ENCODE results near the gene MYOC.
"Not testable (repeated sequence)": the region's sequence is repeated elsewhere in the genome, so short reads cannot be mapped to it uniquely, and the experiment has no call there.

The MYOC gene

DNA sequence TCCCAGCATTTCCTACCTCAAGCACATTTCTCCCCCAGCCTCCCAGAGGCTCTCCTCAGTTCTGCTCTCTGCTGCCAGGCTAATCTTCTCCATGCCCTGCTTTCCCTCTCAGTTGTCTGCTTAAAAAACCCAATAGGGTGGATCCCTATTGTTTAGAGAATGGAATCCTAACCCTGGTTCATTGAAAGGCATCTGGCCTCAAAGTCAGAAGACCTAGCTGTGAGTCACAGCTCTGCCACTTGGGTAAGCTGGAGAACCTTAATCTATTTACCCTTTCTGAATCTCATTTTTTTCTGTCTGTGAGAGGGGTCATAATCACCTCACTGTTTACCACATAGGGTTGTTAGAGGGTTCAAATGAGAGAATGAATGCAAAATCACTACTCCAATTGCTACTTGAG lies 12.5 kb upstream of the MYOC start:
- no peak overlapping the region for H3K4me3 ChIP-seq (ENCODE audit: low read depth, low read length)
- no peaks in the 10 kb centered on the region for H3K9me3 ChIP-seq (ENCODE audit: control insufficient read depth, insufficient read depth, low read length)
- no peak overlapping the region for H3K9ac ChIP-seq (ENCODE audit: low read depth, low read length)
- no peaks in the 10 kb centered on the region for H3K36me3 ChIP-seq (ENCODE audit: control insufficient read depth, insufficient read depth, low read length)
- no peaks in the 10 kb centered on the region for H3K4me1 ChIP-seq (ENCODE audit: control insufficient read depth, insufficient read depth, low read length)
- H3K27me3 ChIP-seq (ENCODE audit: control insufficient read depth, insufficient read depth, low read length) = no peaks in the 10 kb centered on the region

DNA sequence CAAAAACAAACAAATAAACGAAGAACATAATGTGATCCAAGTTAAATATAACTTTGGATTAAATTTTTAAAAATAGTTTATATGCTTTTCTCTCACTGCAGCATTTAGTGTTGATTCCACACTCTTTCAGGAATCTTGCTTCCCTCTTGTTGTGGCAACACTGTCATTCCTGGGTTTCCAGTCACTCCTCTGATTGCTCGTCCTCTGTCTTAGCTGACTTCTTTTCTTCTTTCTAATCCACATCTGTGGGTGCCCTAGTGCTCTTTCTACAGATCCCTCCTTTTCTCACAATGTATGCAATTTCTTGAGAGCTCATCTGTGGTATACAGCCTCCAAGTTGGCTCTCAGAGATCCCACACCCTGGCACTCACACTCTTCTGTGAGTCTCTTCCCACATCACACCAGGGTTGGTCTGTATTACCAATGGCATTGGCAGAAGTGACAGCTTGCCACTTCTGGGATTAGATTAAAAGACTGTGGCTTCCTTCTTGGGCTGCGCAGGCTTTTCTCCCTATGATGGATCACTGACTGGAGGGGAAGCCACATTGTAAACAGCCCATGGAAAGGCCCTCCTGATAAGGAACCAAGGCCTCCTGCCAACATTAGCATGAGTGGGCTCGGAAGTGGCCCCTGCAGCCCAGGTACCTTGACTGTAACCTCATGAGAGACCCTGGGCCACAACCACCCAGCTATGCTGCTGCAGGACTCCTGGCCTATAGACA lies 11.5 kb upstream of the MYOC start:
- Histone ChIP-seq H3K36me3 (ENCODE audit: control insufficient read depth, insufficient read depth, low read length) (no peaks in the 10 kb centered on the region), H3K4me3 (ENCODE audit: low read depth, low read length) (no peak overlapping the region), H3K4me1 (ENCODE audit: control insufficient read depth, insufficient read depth, low read length) (no peaks in the 10 kb centered on the region), H3K9ac (ENCODE audit: low read depth, low read length) (no peak overlapping the region), H3K27me3 (ENCODE audit: control insufficient read depth, insufficient read depth, low read length) (no peaks in the 10 kb centered on the region), H3K9me3 (ENCODE audit: control insufficient read depth, insufficient read depth, low read length) (no peaks in the 10 kb centered on the region)

DNA sequence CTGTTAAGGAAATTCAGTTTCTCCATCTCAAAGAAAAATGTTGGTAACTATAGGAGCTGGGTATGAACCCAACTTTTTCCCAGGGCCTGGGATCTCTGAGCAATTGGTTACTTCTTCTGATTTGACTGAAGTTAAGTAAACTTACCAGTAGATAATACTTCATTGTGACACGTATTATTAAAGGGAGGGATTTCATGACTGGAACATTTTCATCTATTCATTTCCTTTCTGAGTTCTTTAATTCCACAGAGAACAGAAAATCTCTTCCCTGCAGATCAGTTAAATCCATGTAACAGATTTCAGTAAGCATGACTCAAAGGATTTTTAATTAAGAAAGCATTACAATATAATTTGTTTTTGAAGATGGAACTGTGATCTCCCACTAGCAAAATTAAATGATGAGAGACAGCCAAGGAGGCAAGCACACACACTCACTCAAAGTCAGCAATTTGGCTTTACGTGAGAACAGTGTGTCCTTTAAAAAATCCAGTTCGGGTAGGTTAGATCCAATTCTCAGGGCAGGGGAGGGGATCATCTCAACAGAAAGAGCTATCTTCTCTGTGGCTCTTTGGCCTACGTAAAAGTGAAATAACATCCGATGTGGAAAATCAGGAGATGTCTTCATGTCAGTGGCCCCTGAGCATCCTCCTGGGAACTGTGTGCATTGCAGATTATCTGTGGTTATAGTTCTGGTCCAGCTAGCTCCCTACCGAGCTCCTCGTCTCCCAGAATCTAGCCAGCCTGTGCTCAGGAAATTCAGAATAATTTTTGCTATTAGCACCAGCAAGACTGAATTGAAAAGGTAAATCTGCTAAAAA lies 10.8 kb upstream of the MYOC start:
- Histone ChIP-seq H3K36me3 (ENCODE audit: control insufficient read depth, insufficient read depth, low read length) (no peaks in the 10 kb centered on the region), H3K9me3 (ENCODE audit: control insufficient read depth, insufficient read depth, low read length) (no peaks in the 10 kb centered on the region), H3K4me1 (ENCODE audit: control insufficient read depth, insufficient read depth, low read length) (no peaks in the 10 kb centered on the region), H3K9ac (ENCODE audit: low read depth, low read length) (no peak overlapping the region), H3K4me3 (ENCODE audit: low read depth, low read length) (no peak overlapping the region), H3K27me3 (ENCODE audit: control insufficient read depth, insufficient read depth, low read length) (no peaks in the 10 kb centered on the region)

DNA sequence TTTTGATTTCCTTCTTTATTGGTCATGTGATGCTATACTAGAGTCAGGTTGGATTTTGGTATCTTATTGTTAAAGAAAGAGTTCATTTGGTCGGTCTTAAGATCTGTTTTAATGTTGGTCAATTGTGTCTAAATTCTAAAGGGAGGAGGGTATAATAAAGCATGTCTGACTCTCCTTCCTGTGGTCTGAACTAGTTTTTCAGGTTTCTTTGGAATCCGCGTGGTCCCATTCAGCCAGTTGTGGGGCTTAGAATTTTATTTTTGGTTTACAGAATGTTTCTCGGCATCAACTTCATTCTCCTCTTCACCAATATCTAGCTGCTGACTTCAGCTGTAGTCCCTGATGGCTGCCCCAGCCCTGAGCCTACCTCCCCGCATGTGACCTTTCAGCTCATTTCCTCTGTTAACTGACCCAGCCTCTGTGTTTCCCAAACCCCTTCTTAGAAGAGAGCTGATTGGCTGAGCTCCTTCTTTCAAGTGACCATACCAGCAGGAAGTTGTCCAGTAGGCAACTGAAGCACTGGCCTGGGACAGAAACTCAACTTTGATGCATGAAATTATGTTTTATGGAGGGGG lies 8.7 kb upstream of the MYOC start:
- no peaks in the 10 kb centered on the region for H3K27me3 ChIP-seq (ENCODE audit: control insufficient read depth, insufficient read depth, low read length)

DNA sequence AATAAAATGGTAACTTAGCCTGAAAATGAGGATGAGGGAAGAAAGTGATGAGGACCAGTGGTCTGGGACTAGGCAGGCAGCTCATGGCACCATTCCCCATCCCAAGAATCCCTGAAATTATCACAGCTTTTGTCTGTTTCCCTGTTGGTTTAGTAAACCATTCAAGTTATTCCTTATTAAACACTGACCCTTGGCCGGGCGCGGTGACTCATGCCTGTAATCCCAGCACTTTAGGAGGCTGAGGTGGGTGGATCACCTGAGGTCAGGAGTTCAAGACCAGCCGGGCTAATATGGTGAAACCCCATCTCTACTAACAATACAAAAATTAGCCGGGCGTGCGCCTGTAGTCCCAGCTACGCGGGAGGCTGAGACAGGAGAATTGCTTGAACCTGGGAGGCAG lies 3.7 kb upstream of the MYOC start:
- H3K9me3 ChIP-seq (ENCODE audit: control insufficient read depth, insufficient read depth, low read length); H3K4me3 ChIP-seq (ENCODE audit: low read depth, low read length); H3K27me3 ChIP-seq (ENCODE audit: control insufficient read depth, insufficient read depth, low read length); H3K4me1 ChIP-seq (ENCODE audit: control insufficient read depth, insufficient read depth, low read length); H3K36me3 ChIP-seq (ENCODE audit: control insufficient read depth, insufficient read depth, low read length); H3K9ac ChIP-seq (ENCODE audit: low read depth, low read length): not testable (repeated sequence)

More for the DNA sequence above, 8.7 kb upstream of the MYOC start:
- Histone ChIP-seq H3K9me3 (ENCODE audit: control insufficient read depth, insufficient read depth, low read length) (no peaks in the 10 kb centered on the region), H3K4me1 (ENCODE audit: control insufficient read depth, insufficient read depth, low read length) (no peaks in the 10 kb centered on the region), H3K4me3 (ENCODE audit: low read depth, low read length) (no peak overlapping the region), H3K36me3 (ENCODE audit: control insufficient read depth, insufficient read depth, low read length) (no peaks in the 10 kb centered on the region), H3K9ac (ENCODE audit: low read depth, low read length) (no peak overlapping the region)

DNA sequence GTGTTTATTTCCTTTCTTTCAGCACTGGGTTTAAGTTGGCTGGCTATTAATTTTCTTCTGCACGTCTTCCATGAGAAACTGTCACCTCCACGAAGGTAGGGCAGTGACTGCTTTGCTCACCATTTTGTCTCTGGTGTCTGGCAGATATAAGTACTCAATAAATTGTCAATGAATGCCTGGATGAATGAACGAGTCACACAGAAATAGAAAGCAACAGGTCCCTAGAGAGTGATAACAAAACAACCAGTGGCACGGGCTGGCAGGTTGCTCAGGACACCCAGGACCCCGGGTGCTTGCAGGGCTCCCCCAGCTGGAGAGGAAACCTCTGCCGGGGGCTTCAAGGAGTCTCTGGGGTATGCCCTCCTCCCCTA lies 3.2 kb upstream of the MYOC start:
- Histone ChIP-seq H3K9me3 (ENCODE audit: control insufficient read depth, insufficient read depth, low read length) (no peaks in the 10 kb centered on the region), H3K4me3 (ENCODE audit: low read depth, low read length) (peak overlapping the region; percentile 50), H3K27me3 (ENCODE audit: control insufficient read depth, insufficient read depth, low read length) (peaks cover 7% of the 10 kb centered on the region), H3K36me3 (ENCODE audit: control insufficient read depth, insufficient read depth, low read length) (no peaks in the 10 kb centered on the region), H3K4me1 (ENCODE audit: control insufficient read depth, insufficient read depth, low read length) (peaks cover 8% of the 10 kb centered on the region), H3K9ac (ENCODE audit: low read depth, low read length) (no peak overlapping the region)

DNA sequence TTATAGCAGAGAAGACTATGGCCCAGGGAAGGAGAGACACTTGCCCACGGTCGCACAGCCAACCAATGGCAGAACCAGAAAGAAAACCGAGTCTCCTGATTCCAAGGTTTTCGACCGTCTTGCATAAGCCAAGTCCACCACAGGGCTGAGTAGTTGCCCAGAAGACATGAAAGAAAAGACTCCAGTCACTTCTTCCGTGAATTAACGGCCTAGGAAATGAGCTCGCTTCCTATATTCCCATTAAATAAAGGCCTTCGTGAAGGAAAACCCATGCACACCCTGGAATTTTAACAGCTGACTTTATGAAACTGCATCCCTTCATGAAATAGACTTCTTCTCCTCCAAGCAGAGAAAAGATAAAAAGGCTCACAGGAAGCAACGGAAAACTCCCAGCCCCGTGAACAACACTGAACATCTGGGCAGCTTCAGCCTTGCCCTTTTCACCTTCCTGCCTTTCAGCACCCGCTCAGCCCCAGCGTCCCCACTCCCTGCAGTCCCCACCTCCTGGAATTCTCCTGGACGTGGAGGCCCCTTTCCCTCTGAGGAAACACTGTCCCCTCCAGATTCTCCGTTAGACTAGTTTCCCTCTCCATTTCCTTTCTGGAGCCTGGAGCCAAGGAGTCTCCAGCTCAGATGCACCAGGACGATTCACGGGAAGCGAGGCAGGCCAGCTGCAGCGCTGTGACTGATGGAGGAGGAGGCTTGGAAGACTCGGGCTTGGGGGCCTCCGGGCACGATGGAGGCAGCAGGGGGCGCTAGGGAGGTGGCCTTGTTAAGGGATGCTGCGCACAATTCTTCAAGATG lies 2.7 kb upstream of the MYOC start:
- no peaks in the 10 kb centered on the region for H3K9me3 ChIP-seq (ENCODE audit: control insufficient read depth, insufficient read depth, low read length)
- no peaks in the 10 kb centered on the region for H3K36me3 ChIP-seq (ENCODE audit: control insufficient read depth, insufficient read depth, low read length)
- H3K4me1 ChIP-seq (ENCODE audit: control insufficient read depth, insufficient read depth, low read length) = peaks cover 8% of the 10 kb centered on the region
- peak overlapping the region; percentile 50 for H3K4me3 ChIP-seq (ENCODE audit: low read depth, low read length)
- no peak overlapping the region for H3K9ac ChIP-seq (ENCODE audit: low read depth, low read length)
- H3K27me3 ChIP-seq (ENCODE audit: control insufficient read depth, insufficient read depth, low read length) = peaks cover 7% of the 10 kb centered on the region

DNA sequence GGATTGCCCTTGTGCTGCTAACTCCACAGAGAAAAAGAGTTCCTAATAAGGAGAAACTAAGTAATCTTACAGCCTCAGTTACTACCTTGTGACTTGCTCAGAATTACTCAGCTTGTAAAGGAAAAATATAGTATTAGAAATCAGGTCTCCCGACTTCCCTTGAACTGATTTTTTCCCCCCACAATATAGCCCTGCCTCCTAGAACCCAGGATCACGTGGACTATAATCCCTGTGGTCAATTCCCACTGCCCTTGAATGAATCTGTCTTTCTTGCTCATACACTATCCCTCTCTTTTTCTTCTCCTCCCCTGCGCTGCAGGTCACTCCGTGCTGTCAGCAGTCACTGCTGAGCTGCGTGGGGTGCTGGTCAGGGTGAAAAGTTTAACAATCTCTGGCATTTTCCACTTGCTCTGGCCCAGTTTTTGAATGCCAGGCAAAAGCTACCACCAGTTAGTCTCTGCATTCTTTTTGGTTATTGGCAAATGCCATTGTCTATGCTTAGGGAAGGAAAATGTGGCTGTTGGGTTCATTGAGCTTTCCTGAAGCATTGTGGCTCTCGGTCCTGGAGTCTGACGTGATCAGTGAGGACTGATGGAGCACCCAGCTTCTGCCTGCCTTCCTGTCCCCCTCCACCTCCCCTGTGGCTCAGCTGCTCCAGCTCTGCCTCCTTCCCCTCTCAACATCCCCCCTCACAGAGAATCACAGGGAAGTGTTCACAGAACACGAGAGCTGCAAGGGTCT lies 1.9 kb upstream of the MYOC start:
- Histone ChIP-seq H3K9ac (ENCODE audit: low read depth, low read length) (no peak overlapping the region), H3K36me3 (ENCODE audit: control insufficient read depth, insufficient read depth, low read length) (no peaks in the 10 kb centered on the region), H3K4me3 (ENCODE audit: low read depth, low read length) (no peak overlapping the region), H3K9me3 (ENCODE audit: control insufficient read depth, insufficient read depth, low read length) (no peaks in the 10 kb centered on the region), H3K4me1 (ENCODE audit: control insufficient read depth, insufficient read depth, low read length) (peaks cover 8% of the 10 kb centered on the region), H3K27me3 (ENCODE audit: control insufficient read depth, insufficient read depth, low read length) (peaks cover 7% of the 10 kb centered on the region)

DNA sequence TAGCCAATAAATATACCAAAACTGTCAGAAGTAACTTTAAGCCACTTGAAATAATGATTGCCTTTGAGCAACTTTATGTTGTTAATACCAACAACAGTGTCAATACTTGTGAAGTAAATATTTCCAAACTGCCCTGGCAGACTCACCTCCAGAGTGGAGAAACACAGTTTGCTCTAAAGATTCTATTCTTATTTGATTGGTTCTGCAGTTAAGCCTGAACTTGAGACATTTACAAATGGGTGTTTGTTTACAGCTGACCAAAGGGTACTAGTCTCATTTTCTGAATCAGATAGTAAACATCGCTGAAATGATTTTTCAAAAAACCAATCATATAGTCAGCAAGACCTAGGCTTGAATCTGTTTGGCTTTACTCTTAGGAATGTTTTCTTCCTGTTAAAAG lies 1.3 kb upstream of the MYOC start:
- peaks cover 7% of the 10 kb centered on the region for H3K27me3 ChIP-seq (ENCODE audit: control insufficient read depth, insufficient read depth, low read length)
- no peaks in the 10 kb centered on the region for H3K36me3 ChIP-seq (ENCODE audit: control insufficient read depth, insufficient read depth, low read length)
- H3K9me3 ChIP-seq (ENCODE audit: control insufficient read depth, insufficient read depth, low read length) = no peaks in the 10 kb centered on the region
- H3K4me3 ChIP-seq (ENCODE audit: low read depth, low read length) = no peak overlapping the region
- peaks cover 8% of the 10 kb centered on the region for H3K4me1 ChIP-seq (ENCODE audit: control insufficient read depth, insufficient read depth, low read length)
- no peak overlapping the region for H3K9ac ChIP-seq (ENCODE audit: low read depth, low read length)

DNA sequence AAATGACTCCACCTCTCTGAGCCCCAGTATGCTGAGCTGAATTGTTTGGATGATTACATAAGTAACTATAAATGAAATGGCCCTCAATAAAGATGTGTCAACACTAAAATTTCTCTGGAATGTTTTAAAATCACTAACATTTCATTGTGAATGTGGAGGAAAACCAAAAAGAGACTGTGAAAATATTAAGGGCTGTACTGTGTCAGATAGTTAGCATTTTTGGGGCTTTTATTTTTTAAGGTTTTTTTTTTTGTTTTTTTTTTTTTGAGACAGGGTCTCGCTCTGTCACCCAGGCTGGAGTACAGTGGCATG lies 6.3 kb downstream of the MYOC start:
- Histone ChIP-seq H3K27me3 (ENCODE audit: control insufficient read depth, insufficient read depth, low read length) (no peaks in the 10 kb centered on the region), H3K4me3 (ENCODE audit: low read depth, low read length) (no peak overlapping the region), H3K36me3 (ENCODE audit: control insufficient read depth, insufficient read depth, low read length) (no peaks in the 10 kb centered on the region), H3K4me1 (ENCODE audit: control insufficient read depth, insufficient read depth, low read length) (peaks cover 17% of the 10 kb centered on the region), H3K9ac (ENCODE audit: low read depth, low read length) (no peak overlapping the region), H3K9me3 (ENCODE audit: control insufficient read depth, insufficient read depth, low read length) (no peaks in the 10 kb centered on the region)

DNA sequence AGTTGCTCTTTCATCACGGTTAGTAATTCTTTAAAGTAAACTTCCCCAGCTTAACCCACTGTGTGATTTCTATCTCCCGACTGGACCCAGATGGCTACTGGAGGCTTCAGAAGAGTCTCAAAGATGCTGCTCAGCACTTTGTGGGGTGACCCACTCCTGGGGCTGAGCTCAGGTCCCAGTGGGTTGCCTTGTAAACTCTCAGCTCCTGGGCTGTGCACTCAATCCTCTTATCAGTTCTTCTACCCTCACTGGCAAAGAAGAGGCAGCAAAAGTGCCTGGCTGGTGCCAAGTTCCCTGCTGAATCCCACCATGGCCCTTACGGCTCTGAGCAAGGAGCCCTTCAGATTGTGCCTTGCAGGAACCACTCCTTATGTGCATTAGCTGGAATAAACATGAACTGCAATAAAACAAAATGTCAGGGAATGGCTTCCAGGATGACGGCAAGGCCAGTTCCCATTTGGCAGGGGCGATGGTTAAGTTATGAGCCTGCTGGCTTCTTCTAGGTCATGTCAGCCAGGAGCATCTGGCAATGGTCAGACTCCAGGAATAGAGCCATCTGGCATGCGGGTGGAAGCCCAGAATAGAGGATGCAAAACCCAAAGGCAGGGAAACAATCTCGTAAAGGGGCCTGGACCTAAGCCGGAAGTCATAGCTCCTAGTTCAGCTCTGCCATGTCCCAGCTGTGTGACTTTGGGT lies 6.8 kb downstream of the MYOC start:
- Histone ChIP-seq H3K4me3 (ENCODE audit: low read depth, low read length) (no peak overlapping the region), H3K36me3 (ENCODE audit: control insufficient read depth, insufficient read depth, low read length) (no peaks in the 10 kb centered on the region), H3K9ac (ENCODE audit: low read depth, low read length) (no peak overlapping the region), H3K9me3 (ENCODE audit: control insufficient read depth, insufficient read depth, low read length) (no peaks in the 10 kb centered on the region), H3K4me1 (ENCODE audit: control insufficient read depth, insufficient read depth, low read length) (peaks cover 19% of the 10 kb centered on the region), H3K27me3 (ENCODE audit: control insufficient read depth, insufficient read depth, low read length) (no peaks in the 10 kb centered on the region)

Data from iPS-15b (cell line).